HepG2 (cell line): Measurements from ENCODE around the gene S100A11.

Source experiments
- ADNP ChIP-seq: sonication (generic); formaldehyde crosslinking; IDR thresholded peaks from 2 replicates; pipeline ENCODE4 v1.4.0; 2020; ENCODE audit warnings: missing genetic modification reagents
- EHMT2 ChIP-seq: fragments of 200-600 bp; sonication (generic); IDR thresholded peaks from 2 replicates; pipeline ENCODE4 v1.7.0; 2017; ENCODE audit warnings: antibody characterized with exemption, low read depth, low read length, borderline replicate concordance
- EZH2 ChIP-seq: conservative IDR thresholded peaks from 2 replicates; pipeline ENCODE4 v1.6.1; 2012; ENCODE audit warnings: mild to moderate bottlenecking, low read depth, low read length, moderate library complexity
- GTF2F1 ChIP-seq: fragments of 150-350 bp; IDR thresholded peaks from 2 replicates; pipeline ENCODE4 v1.6.1; 2014; ENCODE audit warnings: low read length
- HES4 ChIP-seq: sonication (generic); formaldehyde crosslinking; IDR thresholded peaks from 2 replicates; pipeline ENCODE4 v1.9.0; 2021; ENCODE audit warnings: mild to moderate bottlenecking, missing genetic modification reagents, borderline replicate concordance
- MYC ChIP-seq: sonication (generic); formaldehyde crosslinking; IDR thresholded peaks from 2 replicates; pipeline ENCODE4 v1.9.0; 2021; ENCODE audit warnings: missing genetic modification reagents, borderline replicate concordance
- PRPF4 ChIP-seq: fragments of 200-400 bp; formaldehyde crosslinking; IDR thresholded peaks from 2 replicates; pipeline ENCODE4 v1.6.1; 2016; ENCODE audit warnings: low read length, low read depth; ENCODE audit not compliant: poor library complexity, severe bottlenecking
- TCF12 ChIP-seq, 2 experiments: fragments of 450-650 bp in 1 of 2; sonication (generic) in 1 of 2; formaldehyde crosslinking in 1 of 2; IDR thresholded peaks; 2 replicates each; pipeline versions ENCODE4 v1.6.1 to v1.8.0; 2017 to 2022; ENCODE audit warnings: antibody characterized with exemption in 1 of 2, mild to moderate bottlenecking in 1 of 2, missing genetic modification reagents in 1 of 2, moderate library complexity in 1 of 2
- ZNF24 ChIP-seq: fragments of 450-650 bp; IDR thresholded peaks from 2 replicates; pipeline ENCODE4 v1.6.1; 2017; ENCODE audit warnings: antibody characterized with exemption, mild to moderate bottlenecking
- ZNF431 ChIP-seq: sonication (generic); formaldehyde crosslinking; IDR thresholded peaks from 2 replicates; pipeline ENCODE4 v1.9.0; 2022; ENCODE audit warnings: missing genetic modification reagents, low read depth, mild to moderate bottlenecking, borderline replicate concordance
- ZNF652 ChIP-seq: IDR thresholded peaks from 2 replicates; pipeline ENCODE4 v1.6.1; 2016; ENCODE audit warnings: low read depth, borderline replicate concordance
- TF ChIP-seq, protein P1 (sequence below): sonication (generic); formaldehyde crosslinking; IDR thresholded peaks from 2 replicates; pipeline ENCODE4 v1.5.1; 2020; ENCODE audit warnings: mild to moderate bottlenecking, missing genetic modification reagents, moderate library complexity
- TF ChIP-seq, protein P2 (sequence below): sonication (generic); formaldehyde crosslinking; IDR thresholded peaks from 2 replicates; pipeline ENCODE4 v1.5.0; 2020; ENCODE audit warnings: mild to moderate bottlenecking, missing genetic modification reagents, moderate library complexity
- TF ChIP-seq, protein P3 (sequence below): sonication (generic); formaldehyde crosslinking; IDR thresholded peaks from 2 replicates; pipeline ENCODE4 v1.4.0; 2020; ENCODE audit warnings: missing genetic modification reagents

DNA sequence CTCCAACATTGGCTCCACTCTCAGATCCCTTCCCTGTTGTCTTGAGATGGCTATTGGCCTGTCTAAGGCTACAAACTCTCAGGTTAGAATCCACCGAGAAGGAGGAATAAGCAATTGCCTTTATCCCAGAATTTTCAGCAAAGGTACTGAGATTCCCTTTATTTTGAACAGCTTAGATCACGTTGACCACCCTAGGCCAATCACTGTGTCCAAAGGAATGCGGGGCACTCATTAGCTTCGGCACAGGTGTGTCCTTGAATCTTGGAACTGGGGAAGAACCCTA lies 6.9 kb downstream of the S100A11 start:
- no peak for TF ChIP-seq TCF12 (IDR thresholded peaks at IDR 0.05)
- no peak for TF ChIP-seq TCF12 (CRISPR knock-in tag; IDR thresholded peaks at IDR 0.05)
- TF ChIP-seq EHMT2, result no peak
- no peak for TF ChIP-seq GTF2F1
- TF ChIP-seq, protein P1, sequence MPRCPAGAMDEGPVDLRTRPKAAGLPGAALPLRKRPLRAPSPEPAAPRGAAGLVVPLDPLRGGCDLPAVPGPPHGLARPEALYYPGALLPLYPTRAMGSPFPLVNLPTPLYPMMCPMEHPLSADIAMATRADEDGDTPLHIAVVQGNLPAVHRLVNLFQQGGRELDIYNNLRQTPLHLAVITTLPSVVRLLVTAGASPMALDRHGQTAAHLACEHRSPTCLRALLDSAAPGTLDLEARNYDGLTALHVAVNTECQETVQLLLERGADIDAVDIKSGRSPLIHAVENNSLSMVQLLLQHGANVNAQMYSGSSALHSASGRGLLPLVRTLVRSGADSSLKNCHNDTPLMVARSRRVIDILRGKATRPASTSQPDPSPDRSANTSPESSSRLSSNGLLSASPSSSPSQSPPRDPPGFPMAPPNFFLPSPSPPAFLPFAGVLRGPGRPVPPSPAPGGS (CRISPR knock-in tag), result no peak
- no peak for TF ChIP-seq ZNF652 (CRISPR knock-in tag)
- no peak for TF ChIP-seq ADNP (CRISPR knock-in tag)
- TF ChIP-seq ZNF24, result no peak
- no peak for TF ChIP-seq PRPF4
- no peak for TF ChIP-seq EZH2
- TF ChIP-seq, protein P2, sequence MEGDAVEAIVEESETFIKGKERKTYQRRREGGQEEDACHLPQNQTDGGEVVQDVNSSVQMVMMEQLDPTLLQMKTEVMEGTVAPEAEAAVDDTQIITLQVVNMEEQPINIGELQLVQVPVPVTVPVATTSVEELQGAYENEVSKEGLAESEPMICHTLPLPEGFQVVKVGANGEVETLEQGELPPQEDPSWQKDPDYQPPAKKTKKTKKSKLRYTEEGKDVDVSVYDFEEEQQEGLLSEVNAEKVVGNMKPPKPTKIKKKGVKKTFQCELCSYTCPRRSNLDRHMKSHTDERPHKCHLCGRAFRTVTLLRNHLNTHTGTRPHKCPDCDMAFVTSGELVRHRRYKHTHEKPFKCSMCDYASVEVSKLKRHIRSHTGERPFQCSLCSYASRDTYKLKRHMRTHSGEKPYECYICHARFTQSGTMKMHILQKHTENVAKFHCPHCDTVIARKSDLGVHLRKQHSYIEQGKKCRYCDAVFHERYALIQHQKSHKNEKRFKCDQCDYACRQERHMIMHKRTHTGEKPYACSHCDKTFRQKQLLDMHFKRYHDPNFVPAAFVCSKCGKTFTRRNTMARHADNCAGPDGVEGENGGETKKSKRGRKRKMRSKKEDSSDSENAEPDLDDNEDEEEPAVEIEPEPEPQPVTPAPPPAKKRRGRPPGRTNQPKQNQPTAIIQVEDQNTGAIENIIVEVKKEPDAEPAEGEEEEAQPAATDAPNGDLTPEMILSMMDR (CRISPR knock-in tag), result no peak
- TF ChIP-seq MYC (CRISPR knock-in tag), result no peak
- TF ChIP-seq HES4 (CRISPR knock-in tag), result no peak
- no peak for TF ChIP-seq ZNF431 (CRISPR knock-in tag)
- TF ChIP-seq, protein P3, sequence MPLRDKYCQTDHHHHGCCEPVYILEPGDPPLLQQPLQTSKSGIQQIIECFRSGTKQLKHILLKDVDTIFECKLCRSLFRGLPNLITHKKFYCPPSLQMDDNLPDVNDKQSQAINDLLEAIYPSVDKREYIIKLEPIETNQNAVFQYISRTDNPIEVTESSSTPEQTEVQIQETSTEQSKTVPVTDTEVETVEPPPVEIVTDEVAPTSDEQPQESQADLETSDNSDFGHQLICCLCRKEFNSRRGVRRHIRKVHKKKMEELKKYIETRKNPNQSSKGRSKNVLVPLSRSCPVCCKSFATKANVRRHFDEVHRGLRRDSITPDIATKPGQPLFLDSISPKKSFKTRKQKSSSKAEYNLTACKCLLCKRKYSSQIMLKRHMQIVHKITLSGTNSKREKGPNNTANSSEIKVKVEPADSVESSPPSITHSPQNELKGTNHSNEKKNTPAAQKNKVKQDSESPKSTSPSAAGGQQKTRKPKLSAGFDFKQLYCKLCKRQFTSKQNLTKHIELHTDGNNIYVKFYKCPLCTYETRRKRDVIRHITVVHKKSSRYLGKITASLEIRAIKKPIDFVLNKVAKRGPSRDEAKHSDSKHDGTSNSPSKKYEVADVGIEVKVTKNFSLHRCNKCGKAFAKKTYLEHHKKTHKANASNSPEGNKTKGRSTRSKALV (CRISPR knock-in tag), result no peak
